Cerebellar nuclear complex (tissue), 1 donor: ENCODE results near the gene SPSB3.

Experiments
- DNase-seq, 2 experiments: peaks; one replicate each; lab custom pipeline; 2025; lab: John Stamatoyannopoulos, UW

The SPSB3 gene

GRCh38 chr16:1763521-1764511, 18.6 kb downstream of the SPSB3 start:
- no peak for DNase-seq

GRCh38 chr16:1762879-1763520, 19.4 kb downstream of the SPSB3 start:
- DNase-seq: no peak

- no peak for DNase-seq
Measured at GRCh38 chr16:1762196-1762878, 20.0 kb downstream of the SPSB3 start.

GRCh38 chr16:1761751-1762150, 20.6 kb downstream of the SPSB3 start:
- no peak for DNase-seq

GRCh38 chr16:1760911-1761310, 21.5 kb downstream of the SPSB3 start:
- no peak for DNase-seq

- no peak for DNase-seq
Measured at GRCh38 chr16:1759511-1759910, 22.9 kb downstream of the SPSB3 start.

- no peak for DNase-seq
Measured at GRCh38 chr16:1758923-1759322, 23.4 kb downstream of the SPSB3 start.

GRCh38 chr16:1757714-1758461, 24.5 kb downstream of the SPSB3 start:
- no peak for DNase-seq

- DNase-seq: no peak
Measured at GRCh38 chr16:1754204-1754603, 28.2 kb downstream of the SPSB3 start.

- peak; percentile 74 to 79 for DNase-seq
Measured at GRCh38 chr16:1752853-1753252, 29.5 kb downstream of the SPSB3 start.

- no peak for DNase-seq
Measured at GRCh38 chr16:1751946-1752345, 30.4 kb downstream of the SPSB3 start.

- peak in 1 of 2 experiments; percentile 69 for DNase-seq
Measured at GRCh38 chr16:1749152-1750117, 32.9 kb downstream of the SPSB3 start.

GRCh38 chr16:1747934-1748333, 34.4 kb downstream of the SPSB3 start:
- DNase-seq: no peak

- no peak for DNase-seq
Measured at GRCh38 chr16:1746693-1747195, 35.6 kb downstream of the SPSB3 start.

GRCh38 chr16:1745900-1746692, 36.3 kb downstream of the SPSB3 start:
- DNase-seq: no peak

- no peak for DNase-seq
Measured at GRCh38 chr16:1745181-1745899, 37.0 kb downstream of the SPSB3 start.

- no peak for DNase-seq
Measured at GRCh38 chr16:1744338-1744840, 38.0 kb downstream of the SPSB3 start.
